Tibial artery (tissue), 4 donors: ENCODE data around the gene FGD5.

Source experiments
- DNase-seq, 2 donors: peaks; one replicate each; pipeline ENCODE4 v3.0.0-alpha.2; 2019
- H3K27ac ChIP-seq, 2 donors: fragments of 200-600 bp; sonication (generic) in 1 of 2; 1 replicate in 1 of 2; 2 replicates in 1 of 2; pipeline ENCODE4 v1.5.1; 2018 to 2019; ENCODE audit warnings: mild to moderate bottlenecking in 1 of 2
- H3K27me3 ChIP-seq, 2 donors: fragments of 200-600 bp; sonication (generic) in 1 of 2; one replicate each; pipeline versions ENCODE4 v1.5.1 to v1.6.0; 2016 to 2019
- H3K36me3 ChIP-seq, 3 donors: fragments of 200-600 bp; sonication (generic) in 2 of 3; one replicate each; pipeline ENCODE4 v1.5.1; 2016 to 2019; ENCODE audit warnings: mild to moderate bottlenecking in 2 of 3
- H3K4me1 ChIP-seq, 4 donors: fragments of 200-600 bp; sonication (generic) in 2 of 4; 1 replicate in 3 of 4; 2 replicates in 1 of 4; pipeline ENCODE4 v1.5.1; 2016 to 2019
- H3K4me3 ChIP-seq, 2 donors: fragments of 200-600 bp; sonication (generic) in 1 of 2; 1 replicate in 1 of 2; 2 replicates in 1 of 2; pipeline ENCODE4 v1.5.1; 2018 to 2019; ENCODE audit warnings: mild to moderate bottlenecking in 2 of 2
- H3K9me3 ChIP-seq, 3 donors: fragments of 200-600 bp; sonication (generic) in 1 of 3; one replicate each; pipeline ENCODE4 v1.5.1; 2016 to 2019
- CTCF ChIP-seq, 2 experiments: fragments of 200-600 bp in 1 of 2; fragments of 450-650 bp in 1 of 2; IDR thresholded peaks; one replicate each; pipeline ENCODE4 v1.5.1; 2017 to 2019; ENCODE audit warnings: antibody characterized with exemption in 2 of 2, mild to moderate bottlenecking in 1 of 2, moderate library complexity in 1 of 2
- intact Hi-C: fragments of 100-400 bp; cut with DNase I; formaldehyde crosslinking; loops from one replicate; pipeline ENCODE4 v1.15.0; 2023; ENCODE audit warnings: low total_unique reads

FGD5 gene

GRCh38 chr3:14879211-14879874 lies 60.6 kb downstream of the FGD5 start:
- Histone ChIP-seq H3K27me3 (no peaks in the 10 kb centered on the region), H3K27ac (no peak overlapping the region), H3K9me3 (no peaks in the 10 kb centered on the region), H3K4me1 (peaks cover 0 to 17% (median 12%) of the 10 kb centered on the region in 4 donors), H3K4me3 (no peak overlapping the region), H3K36me3 (no peaks in the 10 kb centered on the region)
- TF ChIP-seq CTCF (IDR thresholded peaks at IDR 0.05), result no peak
- intact Hi-C loops, result no loop called here
- DNase-seq, result peak in 1 of 2 donors; percentile 54

DNA sequence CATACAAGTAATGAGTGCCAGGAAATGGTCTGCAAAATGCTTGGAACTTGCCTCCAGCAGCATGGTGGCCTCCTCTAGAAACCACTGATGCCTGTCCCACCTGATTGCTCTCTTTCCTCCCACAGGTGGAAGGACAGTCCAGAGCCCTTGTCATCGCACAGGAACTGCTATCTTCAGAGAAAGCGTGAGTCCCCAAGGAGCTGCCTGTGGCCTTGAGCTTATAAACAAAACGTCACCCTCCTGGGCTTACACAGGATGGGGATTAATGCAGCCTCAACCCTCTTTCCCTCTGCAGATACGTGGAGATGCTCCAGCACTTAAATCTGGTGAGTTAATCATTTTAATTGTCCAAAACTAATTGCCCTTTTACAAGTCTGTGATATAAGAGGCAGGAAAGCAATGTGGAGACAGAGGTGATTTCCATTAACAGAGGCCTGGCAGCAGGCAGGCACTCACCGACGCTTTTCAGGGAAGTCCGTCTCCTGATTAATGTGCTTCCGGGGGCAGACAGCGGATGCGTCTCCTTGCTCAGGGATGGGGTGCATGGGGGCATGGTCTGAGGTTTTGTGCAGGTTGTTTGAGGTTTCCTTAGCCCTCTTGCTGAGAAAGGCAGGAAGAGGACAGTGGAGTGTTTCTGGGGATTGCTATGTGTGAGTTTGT lies 61.8 kb downstream of the FGD5 start:
- H3K4me1 ChIP-seq, result peaks cover 0 to 17% (median 12%) of the 10 kb centered on the region in 4 donors
- intact Hi-C loops, result no loop called here
- no peak overlapping the region for H3K4me3 ChIP-seq
- no peaks in the 10 kb centered on the region for H3K9me3 ChIP-seq
- H3K27ac ChIP-seq, result no peak overlapping the region
- no peak for DNase-seq
- no peaks in the 10 kb centered on the region for H3K36me3 ChIP-seq
- no peak for TF ChIP-seq CTCF (IDR thresholded peaks at IDR 0.05)
- no peaks in the 10 kb centered on the region for H3K27me3 ChIP-seq

DNA sequence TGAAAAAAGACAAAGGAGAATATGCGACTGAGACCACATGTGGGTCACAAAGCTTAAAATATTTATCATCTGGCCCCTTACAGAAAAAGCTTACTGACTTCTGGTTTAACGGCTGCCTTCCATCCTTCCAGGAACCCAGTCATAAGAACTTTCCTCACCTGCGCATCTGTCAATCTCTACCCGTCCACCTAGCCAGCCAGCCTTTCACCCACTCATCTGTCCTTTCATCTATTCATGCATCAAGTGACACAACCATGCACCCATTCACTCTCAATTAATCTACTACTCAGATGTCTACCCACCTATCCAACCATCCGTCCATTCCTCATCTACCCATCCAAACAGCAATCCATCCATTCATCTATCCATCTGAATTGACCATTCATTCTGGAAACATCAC lies 64.5 kb downstream of the FGD5 start:
- intact Hi-C loops, result no loop called here
- no peak for TF ChIP-seq CTCF (IDR thresholded peaks at IDR 0.05)
- no peaks in the 10 kb centered on the region for H3K9me3 ChIP-seq
- H3K27ac ChIP-seq, result no peak overlapping the region
- no peak overlapping the region for H3K4me3 ChIP-seq
- H3K27me3 ChIP-seq, result no peaks in the 10 kb centered on the region
- peak in 1 of 2 donors; percentile 3 for DNase-seq
- no peaks in the 10 kb centered on the region for H3K36me3 ChIP-seq
- peaks cover 0 to under 1% (median 0%) of the 10 kb centered on the region in 4 donors for H3K4me1 ChIP-seq

DNA sequence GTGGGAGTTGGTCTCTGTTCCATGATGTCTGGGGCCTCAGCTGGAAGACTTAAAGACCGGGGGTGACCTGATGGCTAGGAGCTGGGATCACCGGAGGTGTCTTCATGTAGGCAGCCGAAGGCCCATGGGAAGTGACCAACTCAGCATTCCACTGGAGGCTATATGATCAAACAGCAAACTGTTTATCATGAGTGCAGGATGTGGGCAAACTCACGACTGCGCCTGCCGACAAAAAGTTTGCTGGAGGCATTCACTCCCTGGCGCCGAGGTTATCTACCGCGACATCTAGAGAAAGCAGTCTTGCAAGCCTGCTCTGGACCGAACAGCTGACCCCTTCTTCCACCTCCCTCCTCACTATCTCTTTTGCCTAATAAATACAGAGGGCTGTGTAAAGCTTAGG lies 65.9 kb downstream of the FGD5 start:
- DNase-seq, result no peak
- no peaks in the 10 kb centered on the region for H3K9me3 ChIP-seq
- no peaks in the 10 kb centered on the region for H3K36me3 ChIP-seq
- H3K27me3 ChIP-seq, result no peaks in the 10 kb centered on the region
- intact Hi-C loops, result no loop called here
- H3K4me3 ChIP-seq, result no peak overlapping the region
- H3K4me1 ChIP-seq, result no peaks in the 10 kb centered on the region
- no peak overlapping the region for H3K27ac ChIP-seq
- TF ChIP-seq CTCF (IDR thresholded peaks at IDR 0.05), result no peak

DNA sequence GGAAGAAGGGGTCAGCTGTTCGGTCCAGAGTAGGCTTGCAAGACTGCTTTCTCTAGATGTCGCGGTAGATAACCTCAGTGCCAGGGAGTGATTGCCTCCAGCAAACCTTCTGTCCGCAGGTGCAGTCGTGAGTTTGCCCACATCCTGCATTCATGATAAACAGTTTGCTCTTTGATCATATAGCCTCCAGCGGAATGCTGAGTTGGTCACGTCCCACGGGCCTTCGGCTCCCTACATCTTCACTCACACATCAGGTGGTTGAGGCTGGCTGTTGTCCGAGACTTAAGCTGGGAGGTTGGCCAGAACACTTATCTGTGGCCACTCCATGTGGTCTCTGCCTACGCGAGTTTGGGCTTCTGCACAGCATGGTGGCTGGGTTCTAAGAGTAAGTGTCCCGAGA lies 66.5 kb downstream of the FGD5 start:
- H3K36me3 ChIP-seq, result no peaks in the 10 kb centered on the region
- no peak for TF ChIP-seq CTCF (IDR thresholded peaks at IDR 0.05)
- H3K27ac ChIP-seq, result no peak overlapping the region
- intact Hi-C loops, result no loop called here
- H3K9me3 ChIP-seq, result no peaks in the 10 kb centered on the region
- no peaks in the 10 kb centered on the region for H3K27me3 ChIP-seq
- no peak overlapping the region for H3K4me3 ChIP-seq
- H3K4me1 ChIP-seq, result no peaks in the 10 kb centered on the region
- no peak for DNase-seq
